Esophagus muscularis mucosa (tissue), 4 donors: ENCODE measurements around the gene HOXD8. TPM values are rescaled to one million over a fixed set of nuclear protein-coding genes. Genes with fewer than 3 reads are reported as not detected.

Experiments
- DNase-seq: peaks from one replicate; pipeline ENCODE4 v3.0.0-alpha.2; 2017; ENCODE audit errors: extremely low spot score
- H3K27ac ChIP-seq, 4 donors: fragments of 200-600 bp; sonication (generic); replicated peaks in 1 of 4; 1 replicate in 3 of 4; 2 replicates in 1 of 4; pipeline ENCODE4 v1.5.1; 2016 to 2019; ENCODE audit warnings: mild to moderate bottlenecking in 1 of 4
- H3K27me3 ChIP-seq, 4 donors: fragments of 200-600 bp; sonication (generic); one replicate each; pipeline versions ENCODE4 v1.5.1 to v1.6.0; 2016 to 2019
- H3K36me3 ChIP-seq, 4 donors: fragments of 200-600 bp; sonication (generic); one replicate each; pipeline ENCODE4 v1.5.1; 2016 to 2019
- H3K4me1 ChIP-seq, 4 donors: fragments of 200-600 bp; sonication (generic); one replicate each; pipeline ENCODE4 v1.5.1; 2016 to 2019
- H3K4me3 ChIP-seq, 4 donors: fragments of 200-600 bp; sonication (generic); 1 replicate in 2 of 4; 2 replicates in 2 of 4; pipeline ENCODE4 v1.5.1; 2016 to 2019; ENCODE audit warnings: mild to moderate bottlenecking in 4 of 4, moderate library complexity in 1 of 4
- H3K9me3 ChIP-seq, 4 donors: fragments of 200-600 bp; sonication (generic); 1 replicate in 3 of 4; 2 replicates in 1 of 4; pipeline ENCODE4 v1.5.1; 2016 to 2019
- CTCF ChIP-seq, 3 experiments: fragments of 200-600 bp in 2 of 3; fragments of 450-650 bp in 1 of 3; sonication (generic) in 2 of 3; IDR thresholded peaks; one replicate each; pipeline ENCODE4 v1.5.1; 2017 to 2019; ENCODE audit warnings: antibody characterized with exemption in 3 of 3, mild to moderate bottlenecking in 2 of 3, moderate library complexity in 1 of 3
- EP300 ChIP-seq: sonication (generic); formaldehyde crosslinking; IDR thresholded peaks from one replicate; pipeline ENCODE4 v1.6.1; 2017; ENCODE audit warnings: antibody characterized with exemption
- POLR2A ChIP-seq: fragments of 450-650 bp; IDR thresholded peaks from one replicate; pipeline ENCODE4 v1.6.1; 2017; ENCODE audit warnings: antibody characterized with exemption, moderate library complexity, mild to moderate bottlenecking, low read depth
- POLR2AphosphoS5 ChIP-seq, 2 donors: sonication (generic); formaldehyde crosslinking; IDR thresholded peaks; one replicate each; pipeline ENCODE4 v1.6.1; 2017; ENCODE audit warnings: antibody characterized with exemption in 2 of 2
- WGBS: methylation state at CpG from one replicate; pipeline ENCODE4 v1.1.5; 2018; 5-methylcytosine and 5-hydroxymethylcytosine counted together
- intact Hi-C: fragments of 100-400 bp; cut with DNase I; formaldehyde crosslinking; loops from one replicate; pipeline ENCODE4 v1.15.1; 2023
- total RNA-seq, 4 donors: library from RNA; depleted of rRNA; stranded (reverse); fragments of >200 nt; gene quantifications; one replicate each; pipeline versions ENCODE4 v1.1.0 to v1.2.1, GENCODE V29; 2016

The HOXD8 gene
- total RNA-seq, 4 donors from 2014 or later: 3.7 to 4.8 (median 4.3) TPM

DNA sequence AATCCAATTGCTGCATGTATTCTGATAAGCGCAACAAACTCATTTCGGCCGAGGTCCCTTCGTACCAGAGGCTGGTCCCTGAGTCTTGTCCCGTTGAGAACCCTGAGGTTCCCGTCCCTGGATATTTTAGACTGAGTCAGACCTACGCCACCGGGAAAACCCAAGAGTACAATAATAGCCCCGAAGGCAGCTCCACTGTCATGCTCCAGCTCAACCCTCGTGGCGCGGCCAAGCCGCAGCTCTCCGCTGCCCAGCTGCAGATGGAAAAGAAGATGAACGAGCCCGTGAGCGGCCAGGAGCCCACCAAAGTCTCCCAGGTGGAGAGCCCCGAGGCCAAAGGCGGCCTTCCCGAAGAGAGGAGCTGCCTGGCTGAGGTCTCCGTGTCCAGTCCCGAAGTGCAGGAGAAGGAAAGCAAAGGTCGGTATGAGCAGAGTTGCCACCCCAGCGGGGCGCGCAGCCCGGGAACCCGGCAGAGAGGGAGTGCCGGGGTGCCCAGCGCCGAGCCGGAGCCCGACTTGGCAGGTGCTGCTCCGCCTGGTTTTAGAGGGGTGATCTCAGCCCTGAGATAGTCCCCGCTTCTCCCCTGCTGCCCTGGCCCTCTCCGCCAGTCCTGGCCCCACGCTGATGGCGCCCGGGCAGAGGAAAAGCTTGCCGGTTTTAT is 12.2 kb upstream of the HOXD8 start:
- Histone ChIP-seq H3K27ac (no peak overlapping the region), H3K27me3 (peaks cover 5 to 100% (median 93%) of the 10 kb centered on the region in 4 donors), H3K4me3 (no peak overlapping the region), H3K4me1 (peaks cover 9 to 29% (median 16%) of the 10 kb centered on the region in 4 donors), H3K36me3 (no peaks in the 10 kb centered on the region), H3K9me3 (no peaks in the 10 kb centered on the region)
- WGBS: 17% methylated on average over 32 of the region's 40 CpGs
- no peak for DNase-seq
- TF ChIP-seq EP300: no peak
- no peak for TF ChIP-seq POLR2AphosphoS5 (IDR thresholded peaks at IDR 0.05)
- TF ChIP-seq CTCF (IDR thresholded peaks at IDR 0.05): no peak
- TF ChIP-seq POLR2A: no peak
- intact Hi-C loops: no loop called here

DNA sequence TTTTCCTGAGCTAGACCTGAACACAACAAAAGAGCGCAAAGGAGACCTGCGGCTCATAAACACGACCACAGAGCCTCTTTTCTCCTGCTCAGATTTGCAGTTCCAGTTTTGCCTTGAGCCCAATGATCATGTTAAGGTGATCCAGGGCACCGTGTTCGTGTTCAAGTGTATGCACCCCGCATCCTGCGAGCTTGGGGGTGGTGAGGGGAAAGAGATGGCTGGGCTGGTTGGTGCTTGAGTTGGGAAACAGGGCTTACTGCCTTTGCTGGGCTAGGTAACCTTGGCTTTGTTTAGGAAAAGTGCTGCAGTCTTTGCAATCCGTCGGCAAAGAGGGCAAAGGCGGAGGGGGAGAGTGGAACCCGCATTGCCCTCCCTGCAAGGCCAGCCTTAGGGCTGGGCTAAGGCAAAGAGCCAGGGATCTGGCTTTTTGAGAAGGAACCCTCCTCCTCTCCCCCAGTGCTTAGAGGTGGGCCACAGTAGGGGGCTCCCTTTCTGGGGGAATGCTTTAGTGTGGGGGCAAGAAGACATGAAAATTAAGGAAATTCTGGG is 11.6 kb upstream of the HOXD8 start:
- Histone ChIP-seq H3K9me3 (no peaks in the 10 kb centered on the region), H3K36me3 (no peaks in the 10 kb centered on the region), H3K27ac (no peak overlapping the region), H3K4me1 (peaks cover 15 to 31% (median 22%) of the 10 kb centered on the region in 4 donors), H3K4me3 (no peak overlapping the region), H3K27me3 (peaks cover 10 to 100% (median 93%) of the 10 kb centered on the region in 4 donors)
- no peak for DNase-seq
- TF ChIP-seq POLR2A (no peak), POLR2AphosphoS5 (IDR thresholded peaks at IDR 0.05) (no peak), EP300 (no peak), CTCF (IDR thresholded peaks at IDR 0.05) (no peak)
- WGBS: 6% methylated on average over 11 of the region's 11 CpGs
- intact Hi-C loops: no loop called here

DNA sequence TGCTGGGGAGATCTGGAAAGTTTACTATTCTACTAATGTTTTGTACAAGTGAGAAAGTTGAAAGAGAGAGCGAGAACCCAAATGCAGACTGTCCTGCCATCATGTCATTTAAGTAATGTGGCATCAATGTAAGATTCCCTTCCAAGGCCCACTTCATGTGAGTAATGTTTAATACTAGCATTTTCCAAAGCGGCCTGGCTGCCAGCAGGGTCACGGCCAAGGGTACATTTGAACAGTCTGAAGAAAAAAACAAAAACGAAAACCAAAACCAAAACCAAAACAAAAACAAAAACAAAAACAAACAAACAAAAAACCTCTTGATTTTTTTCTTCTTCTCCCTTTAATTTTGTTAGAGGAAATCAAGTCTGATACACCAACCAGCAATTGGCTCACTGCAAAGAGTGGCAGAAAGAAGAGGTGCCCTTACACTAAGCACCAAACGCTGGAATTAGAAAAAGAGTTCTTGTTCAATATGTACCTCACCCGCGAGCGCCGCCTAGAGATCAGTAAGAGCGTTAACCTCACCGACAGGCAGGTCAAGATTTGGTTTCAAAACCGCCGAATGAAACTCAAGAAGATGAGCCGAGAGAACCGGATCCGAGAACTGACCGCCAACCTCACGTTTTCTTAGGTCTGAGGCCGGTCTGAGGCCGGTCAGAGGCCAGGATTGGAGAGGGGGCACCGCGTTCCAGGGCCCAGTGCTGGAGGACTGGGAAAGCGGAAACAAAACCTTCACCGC is 10.7 kb upstream of the HOXD8 start:
- intact Hi-C loops: no loop called here
- no peak for DNase-seq
- H3K36me3 ChIP-seq: no peaks in the 10 kb centered on the region
- H3K4me1 ChIP-seq: peaks cover 21 to 40% (median 30%) of the 10 kb centered on the region in 4 donors
- H3K4me3 ChIP-seq: no peak overlapping the region
- no peak overlapping the region for H3K27ac ChIP-seq
- peaks cover 14 to 100% (median 93%) of the 10 kb centered on the region in 4 donors for H3K27me3 ChIP-seq
- WGBS: 12% methylated on average over 24 of the region's 24 CpGs
- TF ChIP-seq POLR2AphosphoS5 (IDR thresholded peaks at IDR 0.05) (no peak), EP300 (no peak), CTCF (IDR thresholded peaks at IDR 0.05) (no peak), POLR2A (no peak)
- H3K9me3 ChIP-seq: no peaks in the 10 kb centered on the region

- intact Hi-C loops: no loop called here
- TF ChIP-seq POLR2AphosphoS5 (IDR thresholded peaks at IDR 0.05) (no peak), POLR2A (no peak), CTCF (IDR thresholded peaks at IDR 0.05) (no peak)
- Histone ChIP-seq H3K27me3 (peaks cover 14 to 100% (median 95%) of the 10 kb centered on the region in 4 donors), H3K27ac (no peak overlapping the region), H3K36me3 (no peaks in the 10 kb centered on the region), H3K4me1 (peaks cover 21 to 43% (median 32%) of the 10 kb centered on the region in 4 donors), H3K9me3 (no peaks in the 10 kb centered on the region), H3K4me3 (no peak overlapping the region)
- DNase-seq: no peak
- 20% methylated on average over 13 of the region's 13 CpGs for WGBS
Observed at GRCh38 chr2:176120364-176121189, 8.9 kb upstream of the HOXD8 start.
